K562 (cell line): ENCODE measurements around the gene AKNA. TPM values are rescaled to one million over a fixed set of nuclear protein-coding genes. Genes with fewer than 3 reads are reported as not detected.

ENCODE experiments used
- ATAC-seq: fragments of 200-7000 bp; cut with Tn5 transposase; 3 replicates; pipeline ENCODE4 v1.9.1; 2020; ENCODE audit warnings: moderate library complexity
- BruUV-seq: library from RNA; stranded (reverse); fragments of 400-500 nt; replicated peaks from 2 replicates; lab custom pipeline; 2021; lab: Mats Ljungman, UMichigan
- CTCF ChIA-PET: fragments of 300-600 bp; formaldehyde crosslinking; extraction: SDS; loops from one replicate; lab custom pipeline; 2021; ENCODE audit warnings: low intra/inter-chr PET ratio; lab: Yijun Ruan, JAX
- POLR2A ChIA-PET: fragments of 300-600, 350-650 bp; sonication (Branson Sonifier 250); formaldehyde crosslinking; extraction: SDS; loops from one replicate; lab custom pipeline; 2021; ENCODE audit warnings: antibody characterized with exemption, inconsistent platforms; lab: Yijun Ruan, JAX
- DNase-seq, 4 experiments: peaks; one replicate each; pipeline versions ENCODE4 v3.0.0 to v3.0.0-alpha.2; 2011 to 2018; ENCODE audit warnings: low spot score in 3 of 4, mixed read lengths in 3 of 4; ENCODE audit errors: extremely low read depth in 1 of 4
- FAIRE-seq: peaks from 2 replicates; lab custom pipeline; 2011; peaks lifted over from hg19 to GRCh38; lab: Jason Lieb, UNC
- H2AFZ ChIP-seq: 2 replicates; pipeline ENCODE4 v1.6.0; 2011; ENCODE audit warnings: low read depth, low read length, control low read depth, inconsistent platforms
- H3K27ac ChIP-seq: fragments of 200-600 bp; 3 replicates; pipeline ENCODE4 v1.8.0; 2011; ENCODE audit warnings: low read depth, mild to moderate bottlenecking, control low read depth, inconsistent platforms, low read length, moderate library complexity, mixed read lengths; ENCODE audit errors: extremely low read depth
- H3K27me3 ChIP-seq, 2 experiments: fragments of 300-600 bp in 1 of 2; 2 replicates in 1 of 2; 3 replicates in 1 of 2; pipeline versions ENCODE4 v1.6.0 to v1.8.0; 2011; ENCODE audit warnings: inconsistent platforms in 2 of 2, low read length in 2 of 2, mild to moderate bottlenecking in 1 of 2, mixed read lengths in 1 of 2, moderate library complexity in 1 of 2; ENCODE audit not compliant: control insufficient read depth in 2 of 2, insufficient read depth in 2 of 2
- H3K36me3 ChIP-seq: fragments of 300-600 bp; 3 replicates; pipeline ENCODE4 v1.8.0; 2011; ENCODE audit warnings: mild to moderate bottlenecking, low read length, inconsistent platforms; ENCODE audit not compliant: control insufficient read depth, insufficient read depth
- H3K4me1 ChIP-seq, 2 experiments: fragments of 200-600 bp in 1 of 2; replicated peaks in 1 of 2; 2 replicates in 1 of 2; 3 replicates in 1 of 2; pipeline versions ENCODE4 v1.5.1 to v1.8.0; 2011; ENCODE audit warnings: inconsistent platforms in 2 of 2, low read length in 2 of 2, mild to moderate bottlenecking in 1 of 2, mixed read lengths in 1 of 2, moderate library complexity in 1 of 2; ENCODE audit not compliant: control insufficient read depth in 2 of 2, insufficient read depth in 2 of 2
- H3K4me2 ChIP-seq: 2 replicates; pipeline ENCODE4 v1.6.1; 2011; ENCODE audit warnings: low read length, control low read depth, inconsistent platforms, mixed read lengths; ENCODE audit not compliant: insufficient read depth
- H3K4me3 ChIP-seq: fragments of 200-600 bp; sonication (generic), shearing (Covaris generic); 2 replicates; pipeline ENCODE4 v1.5.1; 2016; ENCODE audit warnings: control low read depth, inconsistent platforms
- H3K79me2 ChIP-seq: fragments of 200-600 bp; 3 replicates; pipeline ENCODE4 v1.8.0; 2011; ENCODE audit warnings: low read length, inconsistent platforms; ENCODE audit not compliant: control insufficient read depth, insufficient read depth
- H3K9ac ChIP-seq, 2 experiments: 2 replicates each; pipeline versions ENCODE4 v1.6.0 to v1.6.1; 2011; ENCODE audit warnings: low read depth in 2 of 2, low read length in 2 of 2, control low read depth in 1 of 2, inconsistent platforms in 1 of 2, mild to moderate bottlenecking in 1 of 2, mixed read lengths in 1 of 2; ENCODE audit not compliant: insufficient read depth in 1 of 2
- H3K9me1 ChIP-seq: one replicate; pipeline ENCODE4 v1.6.0; 2011; ENCODE audit warnings: inconsistent platforms, mild to moderate bottlenecking, low read length, moderate library complexity; ENCODE audit not compliant: control insufficient read depth, insufficient read depth
- H3K9me3 ChIP-seq: replicated peaks from 2 replicates; pipeline ENCODE4 v1.5.1; 2011; ENCODE audit warnings: low read depth, low read length, inconsistent platforms; ENCODE audit not compliant: control insufficient read depth, insufficient read depth
- H4K20me1 ChIP-seq: replicated peaks from 2 replicates; pipeline ENCODE4 v1.6.1; 2011; ENCODE audit warnings: low read length, inconsistent platforms, mixed read lengths; ENCODE audit not compliant: control insufficient read depth, insufficient read depth
- CHCHD3 ChIP-seq: fragments of 250-450 bp; sonication (Bioruptor Pico); IDR thresholded peaks from 2 replicates; pipeline ENCODE4 v2.1.2; 2022; ENCODE audit warnings: mild to moderate bottlenecking
- POLR2G ChIP-seq: fragments of 200-400 bp; formaldehyde crosslinking; IDR thresholded peaks from 2 replicates; pipeline ENCODE4 v1.6.1; 2017; ENCODE audit warnings: low read depth, mild to moderate bottlenecking, antibody characterized with exemption, low read length, moderate library complexity
- POU5F1 ChIP-seq: fragments of 150-350 bp; IDR thresholded peaks from 2 replicates; pipeline ENCODE4 v1.6.1; 2014; ENCODE audit warnings: borderline replicate concordance, low read length, low read depth, mild to moderate bottlenecking; ENCODE audit not compliant: partially characterized antibody
- RHOXF2B ChIP-seq: fragments of 250-450 bp; sonication (Bioruptor Pico); conservative IDR thresholded peaks from 2 replicates; pipeline ENCODE4 v1.5.1; 2021
- ZNF121 ChIP-seq: sonication (generic); formaldehyde crosslinking; conservative IDR thresholded peaks from 2 replicates; pipeline ENCODE4 v1.8.0; 2022; ENCODE audit warnings: missing genetic modification reagents
- ZNF239 ChIP-seq: fragments of 250-450 bp; sonication (Bioruptor Pico); IDR thresholded peaks from 2 replicates; pipeline ENCODE4 v1.4.0; 2020; ENCODE audit warnings: mild to moderate bottlenecking
- ZNF311 ChIP-seq: fragments of 250-450 bp; sonication (Bioruptor Pico); IDR thresholded peaks from 2 replicates; pipeline ENCODE4 v1.4.0; 2020; ENCODE audit warnings: mild to moderate bottlenecking, moderate library complexity
- WGBS: fragments of 100-300 bp; shearing (Covaris generic); methylation state at CpG from one replicate; pipeline ENCODE4 v1.1.6; 2016; ENCODE audit warnings: low coverage, mixed read lengths; ENCODE audit not compliant: insufficient coverage; ENCODE audit errors: missing lambda C conversion rate; 5-methylcytosine and 5-hydroxymethylcytosine counted together
- in situ Hi-C: fragments of 300-500 bp; cut with MboI; formaldehyde crosslinking; loops from 4 replicates; pipeline ENCODE4 v1.15.0; 2018; ENCODE audit warnings: inconsistent platforms, mixed read lengths
- intact Hi-C: fragments of 100-400 bp; cut with micrococcal nuclease; formaldehyde crosslinking; loops from 2 replicates; pipeline ENCODE4 v1.14.2; 2022
- polyA plus RNA-seq, 8 experiments: library from polyadenylated mRNA; depleted of rRNA in 4 of 8; stranded (reverse) in 5 of 8; unstranded in 3 of 8; fragments of >200 nt; fragmentation: Nextera tagmentation in 2 of 8; fragmentation: Illumina TruSeq in 1 of 8; extraction: Ambion mirVana in 2 of 8; extraction: Trizol in 1 of 8; gene quantifications; 2 replicates each; pipeline versions ENCODE4 v1.2.1 to v1.2.3, GENCODE V29; 2011 to 2014; ENCODE audit warnings: inconsistent platforms in 1 of 8, missing spikeins in 1 of 8
- total RNA-seq, 7 experiments: library from RNA; depleted of rRNA in 6 of 7; stranded (reverse); fragments of >200 nt in 6 of 7; fragmentation: Illumina TruSeq in 2 of 7; extraction: Trizol in 2 of 7; gene quantifications; 2 replicates each; pipeline versions ENCODE4 v1.2.1 to v1.2.3, GENCODE V29; 2011 to 2021; ENCODE audit warnings: low replicate concordance in 1 of 7

The AKNA gene
- total and polyA plus RNA-seq, 9 of the 15 experiments (the other 6 are each of a cell fraction or from before 2014, with no cell fraction given): 0.29 to 20.5 (median 3.9) TPM

DNA sequence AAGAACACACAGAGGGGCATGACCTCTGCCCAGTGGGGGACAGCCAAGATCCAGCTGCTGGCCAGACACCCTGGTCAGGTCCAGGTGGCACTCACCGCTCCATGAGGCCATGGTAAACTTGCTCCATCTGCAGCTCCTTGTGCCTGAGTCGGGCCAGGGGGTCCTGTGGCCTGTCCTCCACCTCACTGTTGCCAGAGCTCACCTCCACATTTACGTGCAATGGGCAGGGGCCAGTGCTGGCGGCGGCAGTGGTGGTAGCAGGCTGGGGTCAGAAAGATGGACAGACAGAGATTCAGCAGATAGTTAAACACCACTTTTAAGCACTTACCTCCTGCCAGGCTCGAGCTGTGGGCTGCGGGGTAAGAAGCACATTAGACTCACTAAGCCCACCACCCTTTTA, 28.0 kb downstream of the AKNA start:
- H3K4me3 ChIP-seq: no peak overlapping the region
- CTCF ChIA-PET: no interaction called here
- no peaks in the 10 kb centered on the region for H3K79me2 ChIP-seq
- in situ Hi-C loops: no loop called here
- H2AFZ ChIP-seq: no peak overlapping the region
- no peaks in the 10 kb centered on the region for H3K4me1 ChIP-seq
- FAIRE-seq (no peak), ATAC-seq (no peak), DNase-seq (no peak)
- POLR2A ChIA-PET: no interaction called here
- H3K9me1 ChIP-seq: no peaks in the 10 kb centered on the region
- no peak overlapping the region for H3K9ac ChIP-seq
- 72% methylated on average over 7 of the region's 7 CpGs for WGBS
- no peaks in the 10 kb centered on the region for H4K20me1 ChIP-seq
- TF ChIP-seq RHOXF2B (CRISPR knock-in tag) (no peak), CHCHD3 (CRISPR knock-in tag) (no peak), ZNF239 (CRISPR knock-in tag) (no peak), ZNF121 (no peak), ZNF311 (CRISPR knock-in tag) (no peak)
- no peak overlapping the region for H3K4me2 ChIP-seq
- H3K36me3 ChIP-seq: peaks cover 18% of the 10 kb centered on the region; the same call in 2 of the 3 replicates
- H3K27ac ChIP-seq: no peak overlapping the region
- intact Hi-C loops: no loop called here
- H3K27me3 ChIP-seq: no peaks in the 10 kb centered on the region
- no peaks in the 10 kb centered on the region for H3K9me3 ChIP-seq
- no TSS peak for BruUV-seq

DNA sequence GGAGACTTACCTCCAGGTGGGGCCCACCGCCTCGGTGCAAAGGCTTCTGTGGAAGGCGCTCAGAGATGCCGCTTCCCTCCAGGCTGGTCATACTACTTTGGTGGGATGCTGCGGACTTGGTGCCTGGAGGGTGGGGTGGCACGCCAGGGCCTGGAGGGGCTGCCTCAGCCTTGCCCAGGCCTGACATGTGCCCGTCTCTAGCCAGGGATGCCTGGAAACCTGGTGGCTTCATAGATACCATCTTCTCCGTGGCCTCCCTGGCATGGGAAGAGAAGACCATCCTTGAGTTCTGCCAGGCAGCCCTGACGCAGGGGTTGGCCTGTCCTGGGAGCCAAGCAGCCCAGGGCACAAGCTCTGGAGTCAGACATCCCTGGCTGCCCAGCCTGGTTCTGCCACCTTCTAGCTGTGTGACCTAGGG, 29.9 kb downstream of the AKNA start:
- ChIA-PET CTCF (no interaction called here), POLR2A (no interaction called here)
- H3K9me3 ChIP-seq: no peaks in the 10 kb centered on the region
- no peak overlapping the region for H3K27ac ChIP-seq
- no peak overlapping the region for H3K4me3 ChIP-seq
- TF ChIP-seq POU5F1 (no peak), POLR2G (peak; percentile 55)
- H2AFZ ChIP-seq: no peak overlapping the region
- no peak for FAIRE-seq
- no TSS peak for BruUV-seq
- no peak for DNase-seq
- H3K4me2 ChIP-seq: no peak overlapping the region
- no peaks in the 10 kb centered on the region for H3K79me2 ChIP-seq
- no peaks in the 10 kb centered on the region for H3K4me1 ChIP-seq
- H3K27me3 ChIP-seq: no peaks in the 10 kb centered on the region
- H3K36me3 ChIP-seq: peaks cover 16% of the 10 kb centered on the region; the same call in 2 of the 3 replicates
- no peak for ATAC-seq
- intact Hi-C loops (no loop called here), in situ Hi-C loops (no loop called here)
- H3K9ac ChIP-seq: no peak overlapping the region
- 73% methylated on average over 9 of the region's 9 CpGs for WGBS
- no peaks in the 10 kb centered on the region for H4K20me1 ChIP-seq
- H3K9me1 ChIP-seq: no peaks in the 10 kb centered on the region
